Tibial nerve (tissue), 3 donors: ENCODE measurements around the gene B3GNT8.

Experiments
- POLR2A ChIP-seq, 2 donors: fragments of 450-650 bp; IDR thresholded peaks; one replicate each; pipeline ENCODE4 v1.6.1; 2017; ENCODE audit warnings: antibody characterized with exemption in 2 of 2, mild to moderate bottlenecking in 2 of 2, moderate library complexity in 2 of 2
- TF ChIP-seq, protein P1 (sequence below), 5 experiments: fragments of 200-600 bp in 3 of 5; fragments of 450-650 bp in 2 of 5; sonication (generic) in 3 of 5; IDR thresholded peaks; one replicate each; pipeline ENCODE4 v1.5.1; 2016 to 2019; ENCODE audit warnings: antibody characterized with exemption in 5 of 5, mild to moderate bottlenecking in 3 of 5, moderate library complexity in 2 of 5

DNA sequence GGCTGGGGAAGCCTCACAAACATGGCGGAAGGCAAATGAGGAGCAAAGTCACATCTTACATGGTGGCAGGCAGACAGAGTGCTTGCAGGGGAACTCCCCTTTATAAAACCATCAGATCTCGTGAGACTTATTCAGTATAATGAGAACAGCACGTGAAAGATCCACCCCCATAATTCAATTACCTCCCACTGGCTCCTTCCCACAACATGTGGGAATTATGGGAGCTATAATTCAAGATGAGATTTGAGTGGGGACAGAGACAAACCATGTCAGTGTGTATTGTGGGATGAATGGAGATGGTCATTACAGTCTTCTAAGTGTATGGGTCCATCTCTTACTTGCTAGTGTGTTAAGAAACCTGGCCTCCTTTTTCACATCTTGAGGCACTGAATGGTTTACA is 25.2 kb downstream of the B3GNT8 start:
- TF ChIP-seq, protein P1, sequence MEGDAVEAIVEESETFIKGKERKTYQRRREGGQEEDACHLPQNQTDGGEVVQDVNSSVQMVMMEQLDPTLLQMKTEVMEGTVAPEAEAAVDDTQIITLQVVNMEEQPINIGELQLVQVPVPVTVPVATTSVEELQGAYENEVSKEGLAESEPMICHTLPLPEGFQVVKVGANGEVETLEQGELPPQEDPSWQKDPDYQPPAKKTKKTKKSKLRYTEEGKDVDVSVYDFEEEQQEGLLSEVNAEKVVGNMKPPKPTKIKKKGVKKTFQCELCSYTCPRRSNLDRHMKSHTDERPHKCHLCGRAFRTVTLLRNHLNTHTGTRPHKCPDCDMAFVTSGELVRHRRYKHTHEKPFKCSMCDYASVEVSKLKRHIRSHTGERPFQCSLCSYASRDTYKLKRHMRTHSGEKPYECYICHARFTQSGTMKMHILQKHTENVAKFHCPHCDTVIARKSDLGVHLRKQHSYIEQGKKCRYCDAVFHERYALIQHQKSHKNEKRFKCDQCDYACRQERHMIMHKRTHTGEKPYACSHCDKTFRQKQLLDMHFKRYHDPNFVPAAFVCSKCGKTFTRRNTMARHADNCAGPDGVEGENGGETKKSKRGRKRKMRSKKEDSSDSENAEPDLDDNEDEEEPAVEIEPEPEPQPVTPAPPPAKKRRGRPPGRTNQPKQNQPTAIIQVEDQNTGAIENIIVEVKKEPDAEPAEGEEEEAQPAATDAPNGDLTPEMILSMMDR (IDR thresholded peaks at IDR 0.05), result no peak
- TF ChIP-seq POLR2A (IDR thresholded peaks at IDR 0.05), result no peak
